HEK293T (cell line): ENCODE data around the gene SLC17A2.

Experiments used
- ARNT ChIP-seq: fragments of 450-650 bp; IDR thresholded peaks from 2 replicates; pipeline ENCODE4 v1.6.1; 2017; ENCODE audit warnings: mild to moderate bottlenecking
- BHLHE40 ChIP-seq: fragments of 450-650 bp; IDR thresholded peaks from 2 replicates; pipeline ENCODE4 v1.6.1; 2016; ENCODE audit warnings: mild to moderate bottlenecking, moderate library complexity, borderline replicate concordance
- ELF4 ChIP-seq: fragments of 450-650 bp; IDR thresholded peaks from 2 replicates; pipeline ENCODE4 v1.6.1; 2017; ENCODE audit warnings: antibody characterized with exemption
- FOXA1 ChIP-seq: fragments of 450-650 bp; IDR thresholded peaks from 2 replicates; pipeline ENCODE4 v1.6.1; 2016; ENCODE audit warnings: mild to moderate bottlenecking
- FOXM1 ChIP-seq: fragments of 450-650 bp; IDR thresholded peaks from 2 replicates; pipeline ENCODE4 v1.6.1; 2017; ENCODE audit warnings: mild to moderate bottlenecking, borderline replicate concordance
- HDGF ChIP-seq: fragments of 450-650 bp; IDR thresholded peaks from 2 replicates; pipeline ENCODE4 v1.6.1; 2017; ENCODE audit warnings: antibody characterized with exemption, borderline replicate concordance
- L3MBTL2 ChIP-seq: fragments of 450-650 bp; conservative IDR thresholded peaks from 2 replicates; pipeline ENCODE4 v1.6.1; 2016; ENCODE audit warnings: mild to moderate bottlenecking
- LEF1 ChIP-seq: fragments of 450-650 bp; IDR thresholded peaks from 2 replicates; pipeline ENCODE4 v1.6.1; 2017; ENCODE audit warnings: mild to moderate bottlenecking, borderline replicate concordance
- NFRKB ChIP-seq: fragments of 450-650 bp; IDR thresholded peaks from 2 replicates; pipeline ENCODE4 v1.6.1; 2016; ENCODE audit warnings: mild to moderate bottlenecking, moderate library complexity
- SP1 ChIP-seq: fragments of 450-650 bp; IDR thresholded peaks from 2 replicates; pipeline ENCODE4 v1.6.1; 2017
- SUZ12 ChIP-seq: fragments of 450-650 bp; IDR thresholded peaks from 2 replicates; pipeline ENCODE4 v1.6.1; 2016; ENCODE audit warnings: mild to moderate bottlenecking
- TARDBP ChIP-seq: fragments of 450-650 bp; IDR thresholded peaks from 2 replicates; pipeline ENCODE4 v1.6.1; 2016
- ZNF384 ChIP-seq: fragments of 450-650 bp; IDR thresholded peaks from 2 replicates; pipeline ENCODE4 v1.6.1; 2016
- TF ChIP-seq, protein P1 (sequence below): fragments of 450-650 bp; IDR thresholded peaks from 2 replicates; pipeline ENCODE4 v1.6.1; 2016

DNA sequence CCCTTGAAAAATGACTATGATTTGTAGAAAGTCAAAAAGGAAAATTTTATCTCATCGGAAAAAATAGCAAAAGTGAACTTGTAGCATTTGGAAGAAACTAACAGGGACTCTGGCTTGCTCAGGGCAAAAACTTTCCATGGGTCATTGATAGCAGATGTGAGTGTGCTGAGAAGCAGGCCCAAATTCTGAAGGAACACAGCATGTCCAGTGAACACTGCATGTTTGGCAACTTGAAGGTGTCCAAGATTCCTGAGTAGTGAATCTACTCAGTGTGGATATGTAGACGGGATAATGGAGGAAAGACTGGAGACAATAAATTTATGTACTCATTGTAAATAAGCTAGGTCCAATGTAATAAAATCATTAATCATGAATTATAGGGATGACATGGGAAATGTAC is 8.2 kb downstream of the SLC17A2 start:
- no peak for TF ChIP-seq ZNF384
- no peak for TF ChIP-seq ARNT
- no peak for TF ChIP-seq FOXM1
- no peak for TF ChIP-seq TARDBP
- no peak for TF ChIP-seq BHLHE40
- TF ChIP-seq SP1, result no peak
- no peak for TF ChIP-seq ELF4
- TF ChIP-seq FOXA1, result no peak
- no peak for TF ChIP-seq SUZ12
- no peak for TF ChIP-seq HDGF
- TF ChIP-seq L3MBTL2, result no peak
- no peak for TF ChIP-seq LEF1
- no peak for TF ChIP-seq NFRKB
- TF ChIP-seq, protein P1, sequence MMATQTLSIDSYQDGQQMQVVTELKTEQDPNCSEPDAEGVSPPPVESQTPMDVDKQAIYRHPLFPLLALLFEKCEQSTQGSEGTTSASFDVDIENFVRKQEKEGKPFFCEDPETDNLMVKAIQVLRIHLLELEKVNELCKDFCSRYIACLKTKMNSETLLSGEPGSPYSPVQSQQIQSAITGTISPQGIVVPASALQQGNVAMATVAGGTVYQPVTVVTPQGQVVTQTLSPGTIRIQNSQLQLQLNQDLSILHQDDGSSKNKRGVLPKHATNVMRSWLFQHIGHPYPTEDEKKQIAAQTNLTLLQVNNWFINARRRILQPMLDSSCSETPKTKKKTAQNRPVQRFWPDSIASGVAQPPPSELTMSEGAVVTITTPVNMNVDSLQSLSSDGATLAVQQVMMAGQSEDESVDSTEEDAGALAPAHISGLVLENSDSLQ, result no peak
